ENCODE results near the gene BCKDK. TPM values are rescaled to one million over a fixed set of nuclear protein-coding genes. Genes with fewer than 3 reads are reported as not detected.

Gene BCKDK
- polyA plus RNA-seq, 3 donors = 76.5 to 93.5 (median 90.8) TPM

- Histone ChIP-seq H2AFZ (ENCODE audit: insufficient read depth, low read depth, low read length, poor library complexity, severe bottlenecking) (no peak overlapping the region), H3K9ac (ENCODE audit: insufficient read depth, low read length, poor library complexity, severe bottlenecking) (no peak overlapping the region), H3K27ac (ENCODE audit: low read depth in 1 of 2, low read length in 2 of 2) (no peak overlapping the region), H3K9me3 (replicated peaks in 1 of 2; ENCODE audit: control insufficient read depth in 1 of 2, insufficient read depth in 1 of 2, low read length in 2 of 2) (no peaks in the 10 kb centered on the region), H3K4me1 (ENCODE audit: control insufficient read depth in 1 of 2, insufficient read depth in 2 of 2, low read length in 2 of 2) (peaks cover 9 to 14% of the 10 kb centered on the region in 2 donors), H3K4me2 (replicated peaks; ENCODE audit: extremely low read depth, low read length, poor library complexity, severe bottlenecking) (no peak overlapping the region), H3K36me3 (replicated peaks in 1 of 2; ENCODE audit: control insufficient read depth in 1 of 2, insufficient read depth in 2 of 2, low read length in 2 of 2) (peaks cover 4 to 18% of the 10 kb centered on the region in 2 donors), H3K4me3 (replicated peaks in 1 of 3; ENCODE audit: low read depth in 2 of 3, low read length in 3 of 3) (no peak overlapping the region), H3K27me3 (ENCODE audit: control insufficient read depth in 2 of 2, insufficient read depth in 2 of 2, low read length in 2 of 2) (no peaks in the 10 kb centered on the region), H3K79me2 (ENCODE audit: insufficient read depth, low read length) (peaks cover 56% of the 10 kb centered on the region), H4K20me1 (ENCODE audit: insufficient read depth, low read length) (peaks cover 33% of the 10 kb centered on the region)
- H3K4me3 Mint-ChIP-seq = no peak overlapping the region
- intact Hi-C loops (cut with micrococcal nuclease) = no loop called here
- H3K36me3 Mint-ChIP-seq = peaks cover 20 to 36% of the 10 kb centered on the region in 2 donors
- TF ChIP-seq, protein P1, sequence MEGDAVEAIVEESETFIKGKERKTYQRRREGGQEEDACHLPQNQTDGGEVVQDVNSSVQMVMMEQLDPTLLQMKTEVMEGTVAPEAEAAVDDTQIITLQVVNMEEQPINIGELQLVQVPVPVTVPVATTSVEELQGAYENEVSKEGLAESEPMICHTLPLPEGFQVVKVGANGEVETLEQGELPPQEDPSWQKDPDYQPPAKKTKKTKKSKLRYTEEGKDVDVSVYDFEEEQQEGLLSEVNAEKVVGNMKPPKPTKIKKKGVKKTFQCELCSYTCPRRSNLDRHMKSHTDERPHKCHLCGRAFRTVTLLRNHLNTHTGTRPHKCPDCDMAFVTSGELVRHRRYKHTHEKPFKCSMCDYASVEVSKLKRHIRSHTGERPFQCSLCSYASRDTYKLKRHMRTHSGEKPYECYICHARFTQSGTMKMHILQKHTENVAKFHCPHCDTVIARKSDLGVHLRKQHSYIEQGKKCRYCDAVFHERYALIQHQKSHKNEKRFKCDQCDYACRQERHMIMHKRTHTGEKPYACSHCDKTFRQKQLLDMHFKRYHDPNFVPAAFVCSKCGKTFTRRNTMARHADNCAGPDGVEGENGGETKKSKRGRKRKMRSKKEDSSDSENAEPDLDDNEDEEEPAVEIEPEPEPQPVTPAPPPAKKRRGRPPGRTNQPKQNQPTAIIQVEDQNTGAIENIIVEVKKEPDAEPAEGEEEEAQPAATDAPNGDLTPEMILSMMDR (IDR thresholded peaks at IDR 0.05) = no peak
- no peak overlapping the region for H3K27ac Mint-ChIP-seq
- H3K9me3 Mint-ChIP-seq = peaks cover 0 to 3% (median 0%) of the 10 kb centered on the region in 7 donors
- 100% methylated on average over 1 of the region's 3 CpGs for WGBS (ENCODE audit: insufficient coverage)
- DNase-seq = no peak
- peaks cover 24% of the 10 kb centered on the region for H3K4me1 Mint-ChIP-seq
- peaks cover 0 to 3% (median 1%) of the 10 kb centered on the region in 3 donors for H3K27me3 Mint-ChIP-seq (ENCODE audit: low read depth in 3 of 3)
Measured at GRCh38 chr16:31067342-31067741, 40.8 kb upstream of the BCKDK start.

- Histone ChIP-seq H3K4me3 (replicated peaks in 1 of 3; ENCODE audit: low read depth in 2 of 3, low read length in 3 of 3) (peak overlapping the region in 1 of 3 experiments; percentile 98), H3K79me2 (ENCODE audit: insufficient read depth, low read length) (peaks cover 77% of the 10 kb centered on the region)
- TF ChIP-seq, protein P1 (IDR thresholded peaks at IDR 0.05) = no peak
Measured at GRCh38 chr16:31071861-31072260, 36.3 kb upstream of the BCKDK start.

More at GRCh38 chr16:31071861-31072260, 36.3 kb upstream of the BCKDK start:
- H2AFZ ChIP-seq (ENCODE audit: insufficient read depth, low read depth, low read length, poor library complexity, severe bottlenecking) = no peak overlapping the region
- peak overlapping the region in 6 of 7 donors; percentile 6 to 97 (median 58) for H3K27ac Mint-ChIP-seq
- WGBS (ENCODE audit: insufficient coverage) = 75% methylated on average over 2 of the region's 4 CpGs
- peaks cover 43% of the 10 kb centered on the region for H4K20me1 ChIP-seq (ENCODE audit: insufficient read depth, low read length)
- intact Hi-C loops (cut with micrococcal nuclease) = loop anchor here in 1 of 2 donors (2.0 kb wide), 1 partner anchor 37 kb away; no protein-coding TSS in a partner anchor
- peaks cover 11 to 15% of the 10 kb centered on the region in 2 donors for H3K36me3 Mint-ChIP-seq
- no peaks in the 10 kb centered on the region for H3K27me3 Mint-ChIP-seq (ENCODE audit: low read depth in 3 of 3)
- H3K4me2 ChIP-seq (replicated peaks; ENCODE audit: extremely low read depth, low read length, poor library complexity, severe bottlenecking) = peak overlapping the region; percentile 99
- peaks cover 8 to 14% of the 10 kb centered on the region in 2 donors for H3K36me3 ChIP-seq (replicated peaks in 1 of 2; ENCODE audit: control insufficient read depth in 1 of 2, insufficient read depth in 2 of 2, low read length in 2 of 2)
- H3K9me3 Mint-ChIP-seq = no peaks in the 10 kb centered on the region
- H3K4me1 ChIP-seq (ENCODE audit: control insufficient read depth in 1 of 2, insufficient read depth in 2 of 2, low read length in 2 of 2) = peaks cover 26 to 29% of the 10 kb centered on the region in 2 donors
- peak in 1 of 3 donors; percentile 44 for DNase-seq
- H3K27me3 ChIP-seq (ENCODE audit: control insufficient read depth in 2 of 2, insufficient read depth in 2 of 2, low read length in 2 of 2) = no peaks in the 10 kb centered on the region
- H3K9ac ChIP-seq (ENCODE audit: insufficient read depth, low read length, poor library complexity, severe bottlenecking) = peak overlapping the region; percentile 96
- H3K4me3 Mint-ChIP-seq = peak overlapping the region in 1 of 2 donors; percentile 6
- peaks cover 29% of the 10 kb centered on the region for H3K4me1 Mint-ChIP-seq
- H3K9me3 ChIP-seq (replicated peaks in 1 of 2; ENCODE audit: control insufficient read depth in 1 of 2, insufficient read depth in 1 of 2, low read length in 2 of 2) = no peaks in the 10 kb centered on the region
- H3K27ac ChIP-seq (ENCODE audit: low read depth in 1 of 2, low read length in 2 of 2) = peak overlapping the region in 1 of 2 donors; percentile 100

Data from CD14-positive monocyte (primary cell).